Measurements from ENCODE around the gene DLGAP1.

GRCh38 chr18:4078246-4078645, 376.9 kb downstream of the DLGAP1 start:
- TF ChIP-seq POLR2A (IDR thresholded peaks at IDR 0.05) (no peak), EP300 (IDR thresholded peaks at IDR 0.05) (no peak), POLR2AphosphoS5 (IDR thresholded peaks at IDR 0.05) (no peak)
- TF ChIP-seq, protein P1, sequence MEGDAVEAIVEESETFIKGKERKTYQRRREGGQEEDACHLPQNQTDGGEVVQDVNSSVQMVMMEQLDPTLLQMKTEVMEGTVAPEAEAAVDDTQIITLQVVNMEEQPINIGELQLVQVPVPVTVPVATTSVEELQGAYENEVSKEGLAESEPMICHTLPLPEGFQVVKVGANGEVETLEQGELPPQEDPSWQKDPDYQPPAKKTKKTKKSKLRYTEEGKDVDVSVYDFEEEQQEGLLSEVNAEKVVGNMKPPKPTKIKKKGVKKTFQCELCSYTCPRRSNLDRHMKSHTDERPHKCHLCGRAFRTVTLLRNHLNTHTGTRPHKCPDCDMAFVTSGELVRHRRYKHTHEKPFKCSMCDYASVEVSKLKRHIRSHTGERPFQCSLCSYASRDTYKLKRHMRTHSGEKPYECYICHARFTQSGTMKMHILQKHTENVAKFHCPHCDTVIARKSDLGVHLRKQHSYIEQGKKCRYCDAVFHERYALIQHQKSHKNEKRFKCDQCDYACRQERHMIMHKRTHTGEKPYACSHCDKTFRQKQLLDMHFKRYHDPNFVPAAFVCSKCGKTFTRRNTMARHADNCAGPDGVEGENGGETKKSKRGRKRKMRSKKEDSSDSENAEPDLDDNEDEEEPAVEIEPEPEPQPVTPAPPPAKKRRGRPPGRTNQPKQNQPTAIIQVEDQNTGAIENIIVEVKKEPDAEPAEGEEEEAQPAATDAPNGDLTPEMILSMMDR (IDR thresholded peaks at IDR 0.05) = no peak

All from gastroesophageal sphincter (tissue), 3 donors.